Measurements from ENCODE around the gene RIN3. TPM values are rescaled to one million over a fixed set of nuclear protein-coding genes. Genes with fewer than 3 reads are reported as not detected.

RIN3 gene
- total and polyA plus RNA-seq, 4 donors: 5.0 to 15.6 (median 9.0) TPM

GRCh38 chr14:92600318-92601053 lies 86.9 kb downstream of the RIN3 start:
- 84% methylated on average over 15 of the region's 15 CpGs for WGBS
- no peaks in the 10 kb centered on the region for H3K27me3 ChIP-seq (ENCODE audit: control insufficient read depth in 4 of 4, insufficient read depth in 4 of 4, low read length in 3 of 4)
- no peak overlapping the region for H3K27ac ChIP-seq (ENCODE audit: low read depth in 1 of 2, low read length in 2 of 2)
- TF ChIP-seq YY1 (IDR thresholded peaks at IDR 0.05): no peak
- TF ChIP-seq ZBTB33 (IDR thresholded peaks at IDR 0.05): no peak
- no peaks in the 10 kb centered on the region for H3K4me1 ChIP-seq (ENCODE audit: control insufficient read depth in 4 of 4, insufficient read depth in 4 of 4, low read length in 3 of 4)
- H3K9me3 ChIP-seq (ENCODE audit: control insufficient read depth in 4 of 4, low read length in 3 of 4): no peaks in the 10 kb centered on the region
- peaks cover 0 to 3% (median 1%) of the 10 kb centered on the region in 4 donors for H3K36me3 ChIP-seq (ENCODE audit: control insufficient read depth in 4 of 4, insufficient read depth in 3 of 4, low read depth in 1 of 4, low read length in 3 of 4)
- no peak for DNase-seq (ENCODE audit: low spot score)
- H3K9ac ChIP-seq (ENCODE audit: low read depth in 1 of 2, low read length in 2 of 2): no peak overlapping the region
- H3K4me3 ChIP-seq (ENCODE audit: low read depth in 1 of 3, low read length in 3 of 3): no peak overlapping the region

- H3K9ac ChIP-seq (ENCODE audit: low read depth in 1 of 2, low read length in 2 of 2): no peak overlapping the region
Measured at GRCh38 chr14:92601131-92601710, 87.6 kb downstream of the RIN3 start.

GRCh38 chr14:92601757-92602417 lies 88.3 kb downstream of the RIN3 start:
- DNase-seq (ENCODE audit: low spot score): no peak
- no peaks in the 10 kb centered on the region for H3K9me3 ChIP-seq (ENCODE audit: control insufficient read depth in 4 of 4, low read length in 3 of 4)
- H3K4me3 ChIP-seq (ENCODE audit: low read depth in 1 of 3, low read length in 3 of 3): no peak overlapping the region
- H3K9ac ChIP-seq (ENCODE audit: low read depth in 1 of 2, low read length in 2 of 2): no peak overlapping the region
- H3K27ac ChIP-seq (ENCODE audit: low read depth in 1 of 2, low read length in 2 of 2): no peak overlapping the region
- 84% methylated on average over 10 of the region's 10 CpGs for WGBS
- no peaks in the 10 kb centered on the region for H3K27me3 ChIP-seq (ENCODE audit: control insufficient read depth in 4 of 4, insufficient read depth in 4 of 4, low read length in 3 of 4)
- H3K36me3 ChIP-seq (ENCODE audit: control insufficient read depth in 4 of 4, insufficient read depth in 3 of 4, low read depth in 1 of 4, low read length in 3 of 4): peaks cover 0 to 3% (median 1%) of the 10 kb centered on the region in 4 donors
- H3K4me1 ChIP-seq (ENCODE audit: control insufficient read depth in 4 of 4, insufficient read depth in 4 of 4, low read length in 3 of 4): no peaks in the 10 kb centered on the region
- TF ChIP-seq YY1 (IDR thresholded peaks at IDR 0.05) (no peak), ATF3 (IDR thresholded peaks at IDR 0.05) (no peak), FOXA1 (IDR thresholded peaks at IDR 0.05) (no peak), GABPA (IDR thresholded peaks at IDR 0.05 in 1 of 2, conservative IDR thresholded peaks at IDR 0.05 in 1 of 2) (no peak), HNF4A (conservative IDR thresholded peaks at IDR 0.05) (no peak), EGR1 (IDR thresholded peaks at IDR 0.05; ENCODE audit: low read depth in 2 of 2) (no peak), SP1 (IDR thresholded peaks at IDR 0.05) (no peak), CTCF (IDR thresholded peaks at IDR 0.05; ENCODE audit: low read depth, low read length, missing input control) (no peak), REST (IDR thresholded peaks at IDR 0.05) (no peak), FOXA2 (IDR thresholded peaks at IDR 0.05) (no peak), RAD21 (IDR thresholded peaks at IDR 0.05) (no peak), HNF4G (IDR thresholded peaks at IDR 0.05) (no peak), TAF1 (conservative IDR thresholded peaks at IDR 0.05) (no peak), MAX (IDR thresholded peaks at IDR 0.05) (no peak), NR2F2 (IDR thresholded peaks at IDR 0.05) (no peak), JUND (IDR thresholded peaks at IDR 0.05) (no peak)

More at GRCh38 chr14:92601131-92601710, 87.6 kb downstream of the RIN3 start:
- H3K9me3 ChIP-seq (ENCODE audit: control insufficient read depth in 4 of 4, low read length in 3 of 4): no peaks in the 10 kb centered on the region
- WGBS: 97% methylated on average over 9 of the region's 9 CpGs
- H3K27me3 ChIP-seq (ENCODE audit: control insufficient read depth in 4 of 4, insufficient read depth in 4 of 4, low read length in 3 of 4): no peaks in the 10 kb centered on the region
- DNase-seq (ENCODE audit: low spot score): no peak
- no peak overlapping the region for H3K4me3 ChIP-seq (ENCODE audit: low read depth in 1 of 3, low read length in 3 of 3)
- no peaks in the 10 kb centered on the region for H3K4me1 ChIP-seq (ENCODE audit: control insufficient read depth in 4 of 4, insufficient read depth in 4 of 4, low read length in 3 of 4)
- no peak overlapping the region for H3K27ac ChIP-seq (ENCODE audit: low read depth in 1 of 2, low read length in 2 of 2)
- peaks cover 0 to 3% (median 1%) of the 10 kb centered on the region in 4 donors for H3K36me3 ChIP-seq (ENCODE audit: control insufficient read depth in 4 of 4, insufficient read depth in 3 of 4, low read depth in 1 of 4, low read length in 3 of 4)
- TF ChIP-seq FOXA1 (IDR thresholded peaks at IDR 0.05): no peak
- TF ChIP-seq RAD21 (IDR thresholded peaks at IDR 0.05): no peak
- no peak for TF ChIP-seq JUND (IDR thresholded peaks at IDR 0.05)
- TF ChIP-seq NR2F2 (IDR thresholded peaks at IDR 0.05): no peak

Data from liver (tissue), 9 donors.